SIG-M5 (cell line): Measurements from ENCODE around the gene PPP1CA.

ENCODE experiments used
- DNase-seq: peaks from one replicate; lab custom pipeline; 2025; lab: John Stamatoyannopoulos, UW

PPP1CA gene

GRCh38 chr11:67401495-67402191 lies at the start of gene PPP1CA:
PPP1CA (minus strand) TSS chr11:67401858; CDS start chr11:67401782, 76 bp downstream.
- DNase-seq: peak; percentile 37

GRCh38 chr11:67450796-67451657 lies 49.4 kb upstream of the PPP1CA start:
- no peak for DNase-seq

- DNase-seq: no peak
Measured at GRCh38 chr11:67449116-67449844, 47.6 kb upstream of the PPP1CA start.

- no peak for DNase-seq
Measured at GRCh38 chr11:67448220-67448609, 46.6 kb upstream of the PPP1CA start.

- no peak for DNase-seq
Measured at GRCh38 chr11:67445515-67445914, 43.9 kb upstream of the PPP1CA start.

- no peak for DNase-seq
Measured at GRCh38 chr11:67442504-67443404, 41.1 kb upstream of the PPP1CA start.

- DNase-seq: no peak
Measured at GRCh38 chr11:67441731-67442351, 40.2 kb upstream of the PPP1CA start.

GRCh38 chr11:67441098-67441563 lies 39.5 kb upstream of the PPP1CA start:
- no peak for DNase-seq

- no peak for DNase-seq
Measured at GRCh38 chr11:67440229-67441097, 38.8 kb upstream of the PPP1CA start.

GRCh38 chr11:67439321-67440228 lies 37.9 kb upstream of the PPP1CA start:
- no peak for DNase-seq

GRCh38 chr11:67438158-67438902 lies 36.7 kb upstream of the PPP1CA start:
- no peak for DNase-seq

- DNase-seq: no peak
Measured at GRCh38 chr11:67437809-67438157, 36.1 kb upstream of the PPP1CA start.

GRCh38 chr11:67437082-67437808 lies 35.6 kb upstream of the PPP1CA start, which contains the start of gene PTPRCAP:
PTPRCAP (minus strand) TSS chr11:67437682; CDS start chr11:67437619, 63 bp downstream.
- no peak for DNase-seq

- DNase-seq: no peak
Measured at GRCh38 chr11:67436459-67437081, 34.9 kb upstream of the PPP1CA start.

- DNase-seq: no peak
Measured at GRCh38 chr11:67435727-67436458, 34.2 kb upstream of the PPP1CA start.

GRCh38 chr11:67435031-67435726 lies 33.5 kb upstream of the PPP1CA start:
- no peak for DNase-seq
